NCI-H446 (cell line): ENCODE results near the gene ZBED5.
"Not testable (repeated sequence)": the region's sequence is repeated elsewhere in the genome, so short reads cannot be mapped to it uniquely, and the experiment has no call there.

Source experiments
- DNase-seq, 2 experiments: peaks; one replicate each; lab custom pipeline; 2025; lab: John Stamatoyannopoulos, UW

The ZBED5 gene

DNA sequence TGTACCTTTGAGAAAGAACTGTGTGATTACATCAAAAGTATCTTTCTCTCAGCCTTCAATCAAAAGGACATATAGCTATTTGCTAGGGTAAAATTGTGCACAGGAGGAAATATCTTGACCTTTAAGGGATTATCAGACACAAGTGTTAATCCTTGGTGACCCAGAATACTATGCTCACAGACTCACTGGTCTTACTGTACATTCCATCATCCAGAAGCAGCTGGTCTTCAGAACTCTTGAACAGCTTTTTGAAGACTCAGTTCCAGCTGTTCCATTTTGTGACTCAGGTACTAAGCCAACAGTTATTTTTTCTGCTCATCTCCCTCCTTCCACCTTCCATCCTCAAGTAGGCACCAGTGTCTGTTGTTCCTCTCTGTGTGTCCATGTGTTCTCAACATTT, 19.8 kb downstream of the ZBED5 start:
- DNase-seq: no peak

DNA sequence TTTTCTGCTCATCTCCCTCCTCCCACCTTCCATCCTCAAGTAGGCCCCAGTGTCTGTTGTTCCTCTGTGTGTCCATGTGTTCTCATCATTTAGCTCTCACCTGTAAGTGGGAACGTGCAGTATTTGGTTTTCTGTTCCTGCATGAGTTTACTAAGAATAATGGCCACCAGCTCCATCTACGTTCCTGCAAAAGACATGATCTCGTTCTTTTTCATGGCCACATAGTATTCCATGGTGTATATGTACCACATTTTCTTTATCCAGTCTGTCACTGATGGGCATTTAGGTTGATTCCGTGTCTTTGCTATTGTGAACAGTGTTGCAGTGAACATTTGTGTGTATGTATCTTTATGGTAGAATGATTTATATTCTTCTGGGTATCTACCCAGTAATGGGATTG, 21.0 kb downstream of the ZBED5 start:
- DNase-seq: not testable (repeated sequence)

DNA sequence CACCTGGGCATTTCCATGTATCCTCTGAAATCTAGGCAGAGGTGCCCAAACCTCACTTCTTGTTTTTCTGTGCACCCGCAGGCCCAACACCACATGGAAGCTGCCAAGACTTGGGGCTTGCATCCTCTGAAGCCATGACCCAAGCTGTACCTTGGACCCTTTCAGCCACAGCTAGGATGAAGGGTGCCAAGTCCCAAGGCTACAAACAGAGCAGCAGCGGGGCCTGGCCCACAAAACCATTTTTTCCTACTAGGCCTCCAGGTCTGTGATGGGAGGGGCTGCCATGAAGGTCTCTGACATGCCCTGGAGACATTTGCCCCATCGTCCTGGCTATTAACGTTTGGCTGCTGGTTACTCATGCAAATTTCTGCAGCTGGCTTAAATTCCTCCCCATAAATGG, 28.7 kb downstream of the ZBED5 start:
- no peak for DNase-seq

DNA sequence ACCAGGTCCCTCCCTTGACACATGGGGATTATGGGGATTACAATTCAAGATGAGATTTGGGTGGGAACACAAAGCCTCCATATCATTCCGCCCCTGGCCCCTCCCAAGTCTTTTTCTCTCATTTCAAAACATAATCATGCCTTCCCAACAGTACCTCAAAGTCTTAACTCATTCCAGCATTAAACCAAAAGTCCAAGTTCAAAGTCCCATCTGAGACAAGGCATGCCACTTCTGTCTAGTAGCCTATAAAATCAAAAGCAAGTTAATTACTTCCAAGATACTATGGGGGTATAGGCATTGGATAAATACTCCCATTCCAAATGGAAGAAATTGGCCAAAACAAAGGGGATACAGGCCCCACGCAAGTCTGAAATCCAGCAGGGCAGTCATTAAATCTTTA, 29.5 kb downstream of the ZBED5 start:
- no peak for DNase-seq

DNA sequence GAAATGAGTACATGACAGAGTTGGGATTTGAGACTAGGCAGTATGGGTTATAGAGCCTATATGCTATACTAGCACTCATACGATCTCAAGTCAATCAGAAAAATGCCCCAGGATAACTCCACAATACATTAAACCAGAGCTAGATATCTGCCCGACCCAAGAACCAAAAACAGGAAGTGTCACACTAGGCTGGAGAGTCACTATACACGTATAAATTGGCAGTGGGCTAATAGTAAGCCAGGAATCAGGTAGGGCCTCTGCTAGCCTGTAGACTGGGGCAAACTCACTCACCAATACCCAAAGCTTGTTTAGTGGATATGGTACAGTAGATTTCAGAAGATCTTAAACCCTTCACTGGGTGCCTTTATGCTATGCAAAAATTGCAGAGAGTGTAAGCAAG, 33.0 kb downstream of the ZBED5 start:
- DNase-seq: no peak

GRCh38 chr11:10823152-10823579, 34.7 kb downstream of the ZBED5 start:
- DNase-seq: no peak

GRCh38 chr11:10822491-10822890, 35.4 kb downstream of the ZBED5 start:
- not testable (repeated sequence) for DNase-seq

- DNase-seq: no peak
Observed at GRCh38 chr11:10818594-10818993, 39.3 kb downstream of the ZBED5 start.

DNA sequence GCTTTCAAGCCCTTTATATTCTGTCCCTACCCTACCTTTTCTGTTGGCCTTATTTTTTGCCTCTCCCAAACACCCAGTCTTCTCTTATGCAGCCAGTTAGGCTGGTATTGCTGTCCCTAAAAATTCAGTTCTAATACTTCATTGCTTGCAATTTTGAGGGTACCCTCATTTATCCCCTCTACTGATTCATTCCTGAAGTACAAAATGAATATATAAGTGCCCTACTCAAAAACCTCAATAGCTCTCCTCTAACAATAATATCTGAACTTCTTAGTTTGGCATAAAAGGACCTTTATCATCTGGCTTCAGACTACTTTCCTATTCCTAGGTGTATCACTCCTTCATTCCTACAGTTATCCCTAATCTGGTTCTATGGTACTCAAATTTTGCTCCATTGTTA, 43.9 kb downstream of the ZBED5 start:
- DNase-seq: no peak

- no peak for DNase-seq
Observed at GRCh38 chr11:10809373-10810160, 48.3 kb downstream of the ZBED5 start.

DNA sequence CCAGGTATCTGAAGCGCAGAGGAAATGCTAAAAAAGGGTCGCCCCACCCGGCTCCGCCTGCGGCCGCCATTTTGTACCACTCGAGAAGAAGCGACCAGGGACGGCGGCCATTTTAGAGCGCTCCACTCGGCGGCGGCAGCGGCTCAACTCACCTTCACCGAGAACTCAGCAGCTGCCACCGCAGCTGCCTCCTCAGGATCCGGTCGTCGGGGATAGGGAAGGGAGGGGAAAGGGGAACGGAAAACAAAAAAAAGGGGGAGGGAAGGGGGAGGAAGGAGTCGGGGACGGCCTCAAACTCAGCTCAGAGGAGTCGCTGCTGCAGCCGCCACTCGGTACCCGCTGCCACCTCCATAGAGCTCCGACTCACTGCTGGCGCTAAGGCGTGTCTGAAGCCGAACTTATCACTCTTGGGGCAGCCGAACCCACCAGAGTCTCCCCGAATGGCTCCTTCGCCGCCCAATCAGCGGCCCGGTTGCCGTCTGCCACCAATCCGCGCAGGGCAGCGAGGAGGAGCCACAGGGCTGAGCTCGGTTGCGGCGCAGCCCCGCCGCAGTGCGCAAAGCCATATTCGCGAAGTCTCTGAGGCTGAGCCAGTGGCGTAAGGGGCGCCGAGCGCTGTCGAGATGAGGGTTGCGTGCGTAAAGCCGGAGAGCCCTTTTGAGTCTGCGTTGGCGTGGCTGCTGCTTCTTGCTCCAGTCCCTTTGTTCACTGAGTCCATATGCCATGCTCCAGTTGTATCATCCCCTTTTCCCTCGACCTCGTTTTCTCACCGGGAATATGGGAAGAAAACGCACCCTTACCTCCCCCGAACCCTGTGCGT, 49.1 kb downstream of the ZBED5 start, which contains the start of gene EIF4G2:
Gene EIF4G2, minus strand, starts transcription at position 374 of the 820 bp plus-strand sequence.
- peak; percentile 97 to 99 for DNase-seq

DNA sequence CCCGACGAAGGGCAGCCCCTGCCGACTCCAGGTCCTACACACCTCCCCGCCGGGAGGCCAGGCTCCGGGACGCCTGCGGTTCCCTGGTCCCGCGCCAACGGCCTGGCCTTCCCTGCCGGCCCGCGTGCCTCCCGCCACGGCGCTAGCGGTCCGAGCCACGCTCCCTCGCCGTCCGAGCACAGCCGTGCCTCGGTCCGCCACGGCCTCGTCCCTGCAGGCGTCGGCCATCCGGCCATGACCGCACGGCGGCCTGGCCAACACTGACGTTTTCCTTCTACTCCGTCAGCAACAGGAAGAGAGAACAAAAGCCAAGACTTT, 49.7 kb downstream of the ZBED5 start:
- DNase-seq: no peak

- DNase-seq: peak in 1 of 2 experiments; percentile 56
Observed at GRCh38 chr11:10807493-10808234, 50.2 kb downstream of the ZBED5 start.

- no peak for DNase-seq
Observed at GRCh38 chr11:10806206-10806605, 51.6 kb downstream of the ZBED5 start.

GRCh38 chr11:10805741-10806140, 52.1 kb downstream of the ZBED5 start:
- no peak for DNase-seq

- DNase-seq: no peak
Observed at GRCh38 chr11:10803676-10804075, 54.2 kb downstream of the ZBED5 start.
